Stimulated activated CD4-positive, alpha-beta T cell treated with anti-CD3 and anti-CD28 coated beads, Interleukin-12 subunit alpha, Interleukin-12 subunit beta, amount 100 ng/mL, for 4 hours (primary cell): ENCODE data around the gene FSD1.

ENCODE experiments used
- DNase-seq: peaks from one replicate; pipeline ENCODE4 v3.0.0-alpha.2; 2020

Gene FSD1

GRCh38 chr19:4366666-4367335 is 62.4 kb downstream of the FSD1 start:
- DNase-seq, result no peak

DNA sequence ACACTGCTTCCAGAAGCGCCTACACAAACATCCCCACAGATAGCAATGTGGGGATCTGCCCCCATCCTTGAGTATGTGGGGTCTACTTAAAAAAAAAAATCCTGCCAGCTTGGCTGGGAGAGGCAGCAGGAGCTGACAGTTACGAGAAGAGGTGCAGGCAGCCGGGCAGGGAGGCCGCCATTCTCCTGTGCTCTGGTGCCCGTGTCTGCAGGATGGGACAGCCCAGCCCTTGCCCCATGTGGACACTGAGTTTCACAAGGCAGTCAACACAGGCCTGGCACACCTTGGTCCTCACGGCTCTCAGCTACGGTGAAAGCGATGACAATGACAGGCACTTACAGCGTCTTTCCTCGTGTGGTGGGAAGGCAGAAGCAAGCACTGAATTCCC is 62.9 kb downstream of the FSD1 start:
- no peak for DNase-seq

DNA sequence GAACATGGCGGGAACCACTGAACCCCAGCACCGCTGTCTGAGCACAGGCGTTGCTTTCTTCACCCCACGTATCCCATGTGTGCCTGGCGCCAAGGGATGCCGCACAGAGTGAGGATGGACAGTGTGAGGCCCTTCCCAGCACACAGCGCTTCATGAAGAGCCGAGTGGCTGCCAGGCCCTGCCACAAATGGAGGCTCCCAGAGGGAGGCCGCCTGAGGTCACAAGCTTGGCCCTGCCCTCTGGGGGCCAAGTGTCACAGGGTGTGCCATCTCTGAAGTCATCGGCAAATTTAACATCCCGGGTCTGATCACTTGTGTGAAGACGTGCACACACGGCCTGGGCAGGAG is 63.4 kb downstream of the FSD1 start:
- DNase-seq, result no peak

DNA sequence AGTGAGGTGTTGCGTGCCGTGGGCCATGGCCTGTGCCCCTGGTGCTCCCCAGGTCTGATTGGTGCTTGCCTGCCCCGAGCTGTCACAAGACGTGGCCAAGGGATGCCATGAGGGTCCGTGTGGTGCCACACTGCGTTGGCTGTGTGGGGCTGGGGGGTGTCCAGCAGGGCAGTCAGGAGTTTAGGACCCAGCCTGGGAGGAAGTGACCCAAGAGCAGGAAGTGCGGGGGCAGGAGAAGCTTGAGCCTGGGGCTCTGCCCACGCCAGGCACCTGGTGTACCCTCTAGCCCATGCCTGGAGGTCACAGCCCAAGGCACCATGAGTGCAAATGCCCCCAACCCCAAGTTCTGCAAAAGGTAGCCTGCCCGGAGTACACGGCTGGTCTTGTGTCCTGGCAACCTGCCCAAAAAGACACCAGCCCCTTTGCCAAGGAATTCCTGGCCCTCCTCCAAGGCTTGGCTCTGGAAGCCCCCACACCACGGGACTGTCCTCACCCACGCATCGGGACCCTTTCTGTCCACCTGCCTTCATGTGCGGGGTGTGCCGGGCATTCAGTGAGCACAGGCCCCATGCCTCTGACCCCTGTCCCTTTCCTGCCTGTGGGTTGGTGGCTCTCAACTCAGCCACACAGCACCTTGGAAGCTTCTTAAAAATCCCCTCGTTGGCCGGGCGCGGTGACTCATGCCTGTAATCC is 63.9 kb downstream of the FSD1 start:
- no peak for DNase-seq

- DNase-seq, result peak; percentile 54
These were observed 64.9 kb downstream of the FSD1 start for GRCh38 chr19:4369109-4369887.

DNA sequence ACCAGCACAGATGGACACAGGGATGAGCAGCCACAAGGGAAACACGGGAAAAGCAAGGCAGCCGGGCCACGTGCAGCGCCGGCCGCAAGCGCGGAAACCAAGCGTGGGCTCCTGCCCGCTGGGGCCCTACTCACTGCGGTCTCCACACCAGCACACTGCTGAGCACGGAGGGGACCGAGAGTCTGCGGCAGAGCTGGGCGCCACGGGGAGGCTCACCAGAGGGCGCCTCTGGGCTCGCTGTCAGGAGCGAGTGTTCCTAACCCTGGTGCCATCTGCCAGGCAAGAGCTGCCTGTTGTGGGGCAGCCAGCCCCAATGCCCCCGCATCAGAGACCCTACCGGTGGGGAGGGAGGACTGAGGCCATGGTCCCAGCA is 65.5 kb downstream of the FSD1 start:
- DNase-seq, result peak; percentile 75

- DNase-seq, result no peak
These were observed 66.1 kb downstream of the FSD1 start for GRCh38 chr19:4370418-4371041.

DNA sequence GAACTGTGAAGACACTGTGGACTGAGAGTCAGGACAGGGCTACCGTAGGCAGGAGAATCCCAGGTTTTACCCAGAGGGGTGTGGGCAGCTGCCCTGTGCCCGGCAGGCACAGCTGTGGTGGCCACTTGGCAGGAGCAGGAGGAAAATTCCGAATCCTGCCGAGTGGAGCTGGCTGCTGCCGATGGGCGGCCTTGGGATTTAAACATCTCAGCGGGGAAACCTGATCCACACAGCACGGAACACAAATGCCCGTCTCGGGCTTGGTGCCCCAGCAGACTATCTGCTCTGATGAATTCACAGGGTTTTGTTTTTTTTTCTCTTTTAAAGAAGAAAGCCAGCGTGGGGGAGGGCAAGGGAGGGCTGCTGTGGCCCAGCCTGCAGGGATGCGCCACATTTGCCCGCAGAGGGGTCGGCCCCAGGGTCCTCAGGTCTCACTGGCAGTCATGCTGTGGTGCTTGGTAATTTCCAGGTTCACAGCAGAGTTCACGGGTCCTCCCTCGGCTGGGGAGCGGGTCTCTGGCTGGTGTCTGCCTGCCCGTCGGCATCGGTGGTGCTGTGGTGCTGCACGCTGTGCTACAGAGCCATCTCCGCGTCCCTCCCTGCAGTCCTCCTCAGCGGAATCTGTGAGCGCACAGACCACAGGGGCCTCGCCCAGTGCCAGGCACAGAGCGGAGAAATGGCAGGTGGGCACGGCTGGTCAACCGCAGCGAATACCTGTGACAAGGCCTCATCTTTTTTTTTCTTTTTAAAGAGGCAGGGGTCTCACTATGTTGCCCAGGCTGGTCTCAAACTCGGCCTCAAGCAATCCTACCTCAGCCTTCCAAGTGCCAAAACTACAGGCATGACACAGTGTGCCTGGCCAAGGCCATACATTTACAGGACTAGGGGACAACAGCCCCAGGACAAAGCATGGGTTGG is 67.1 kb downstream of the FSD1 start:
- no peak for DNase-seq

DNA sequence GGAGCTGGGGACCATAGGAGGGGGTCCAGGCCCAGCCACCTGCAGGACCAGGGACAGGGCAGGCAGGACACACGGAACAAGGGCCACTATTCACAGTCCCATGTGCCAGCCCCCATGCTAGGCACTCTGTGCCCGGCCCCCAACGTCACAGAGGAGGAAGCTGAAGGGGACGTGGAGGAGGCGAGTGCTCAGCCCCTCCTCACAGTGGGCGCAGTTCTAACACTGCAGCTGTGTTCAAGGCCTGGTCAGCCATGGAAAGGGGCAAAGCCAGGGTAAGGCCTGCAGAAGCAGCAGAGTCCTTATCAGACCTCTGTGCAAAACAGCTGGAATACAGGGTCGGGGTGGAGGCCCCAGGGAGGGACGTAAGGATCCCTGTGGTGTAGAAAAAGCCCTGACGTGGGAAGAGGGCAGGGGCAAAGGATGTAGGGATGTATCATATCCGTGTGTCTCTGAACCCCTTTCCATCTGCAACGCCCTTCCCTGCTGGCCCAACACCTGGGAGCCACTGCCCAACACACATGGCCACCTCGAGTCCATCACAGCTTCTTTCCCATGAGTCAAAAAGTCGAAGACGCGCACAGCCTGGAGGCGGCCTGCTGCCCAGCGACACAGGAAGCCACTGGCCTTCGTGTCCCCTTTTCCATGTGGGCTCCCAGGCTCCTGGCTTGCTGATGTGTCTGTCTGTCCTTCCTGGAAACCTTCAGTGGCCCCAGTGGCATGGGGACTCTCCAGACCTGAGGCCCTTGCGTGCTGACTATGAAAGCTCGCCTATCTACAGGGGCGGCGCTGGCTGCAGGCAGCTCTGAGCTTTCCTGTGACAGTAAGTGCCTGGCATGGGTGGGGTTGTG is 68.0 kb downstream of the FSD1 start:
- no peak for DNase-seq

GRCh38 chr19:4373013-4373367 is 68.6 kb downstream of the FSD1 start:
- no peak for DNase-seq
